Testis (tissue), 2 donors: ENCODE data around the gene PPT2.

Experiments used
- POLR2A ChIP-seq: fragments of 450-650 bp; IDR thresholded peaks from one replicate; pipeline ENCODE4 v1.6.1; 2017; ENCODE audit warnings: antibody characterized with exemption, mild to moderate bottlenecking, moderate library complexity
- TF ChIP-seq, protein P1 (sequence below), 3 experiments: fragments of 450-650 bp in 2 of 3; fragments of 200-600 bp in 1 of 3; sonication (generic) in 1 of 3; IDR thresholded peaks; one replicate each; pipeline ENCODE4 v1.5.1; 2016 to 2019; ENCODE audit warnings: antibody characterized with exemption in 3 of 3, mild to moderate bottlenecking in 2 of 3, moderate library complexity in 1 of 3

GRCh38 chr6:32170294-32170693, 16.4 kb downstream of the PPT2 start:
- TF ChIP-seq, protein P1, sequence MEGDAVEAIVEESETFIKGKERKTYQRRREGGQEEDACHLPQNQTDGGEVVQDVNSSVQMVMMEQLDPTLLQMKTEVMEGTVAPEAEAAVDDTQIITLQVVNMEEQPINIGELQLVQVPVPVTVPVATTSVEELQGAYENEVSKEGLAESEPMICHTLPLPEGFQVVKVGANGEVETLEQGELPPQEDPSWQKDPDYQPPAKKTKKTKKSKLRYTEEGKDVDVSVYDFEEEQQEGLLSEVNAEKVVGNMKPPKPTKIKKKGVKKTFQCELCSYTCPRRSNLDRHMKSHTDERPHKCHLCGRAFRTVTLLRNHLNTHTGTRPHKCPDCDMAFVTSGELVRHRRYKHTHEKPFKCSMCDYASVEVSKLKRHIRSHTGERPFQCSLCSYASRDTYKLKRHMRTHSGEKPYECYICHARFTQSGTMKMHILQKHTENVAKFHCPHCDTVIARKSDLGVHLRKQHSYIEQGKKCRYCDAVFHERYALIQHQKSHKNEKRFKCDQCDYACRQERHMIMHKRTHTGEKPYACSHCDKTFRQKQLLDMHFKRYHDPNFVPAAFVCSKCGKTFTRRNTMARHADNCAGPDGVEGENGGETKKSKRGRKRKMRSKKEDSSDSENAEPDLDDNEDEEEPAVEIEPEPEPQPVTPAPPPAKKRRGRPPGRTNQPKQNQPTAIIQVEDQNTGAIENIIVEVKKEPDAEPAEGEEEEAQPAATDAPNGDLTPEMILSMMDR (IDR thresholded peaks at IDR 0.05) = no peak
- TF ChIP-seq POLR2A = no peak
